GM18873 (cell line): ENCODE results near the gene ZSCAN22.
"Not testable (repeated sequence)": the region's sequence is repeated elsewhere in the genome, so short reads cannot be mapped to it uniquely, and the experiment has no call there.

Experiments
- ATAC-seq: cut with Tn5 transposase; IDR thresholded peaks from one replicate; pipeline ENCODE4 v1.9.1; 2021; ENCODE audit warnings: mild to moderate bottlenecking, moderate library complexity, moderate number of reproducible peaks; ENCODE audit not compliant: unreplicated experiment, low FRiP score

The ZSCAN22 gene

DNA sequence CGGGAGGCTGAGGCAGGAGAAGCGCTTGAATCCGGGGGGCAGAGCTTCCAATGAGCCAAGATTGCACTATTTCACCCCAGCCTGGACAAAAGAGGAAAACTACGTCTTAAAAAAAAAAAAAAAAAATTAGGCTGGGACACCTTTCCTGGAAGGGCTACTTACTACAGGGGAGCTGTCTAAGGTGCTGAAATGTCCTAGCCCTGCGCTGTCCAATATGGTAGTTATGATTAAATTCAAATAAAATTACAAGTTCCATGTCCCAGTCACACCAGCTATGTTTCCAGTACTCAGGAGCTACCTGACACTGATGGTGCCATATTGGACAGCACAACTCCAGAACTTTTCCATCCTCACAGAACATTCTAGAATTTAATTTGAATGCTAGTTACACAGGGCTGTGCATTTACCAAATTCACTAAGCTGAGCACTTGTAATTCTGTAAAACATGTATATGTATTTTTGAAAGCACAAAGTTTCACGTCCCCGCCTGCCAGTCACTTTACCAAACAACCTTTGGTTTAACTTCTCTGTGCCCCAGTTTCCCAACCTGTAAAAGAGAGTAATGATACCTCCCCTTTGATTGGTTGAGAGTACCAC lies 9.2 kb upstream of the ZSCAN22 start:
- ATAC-seq = no peak

DNA sequence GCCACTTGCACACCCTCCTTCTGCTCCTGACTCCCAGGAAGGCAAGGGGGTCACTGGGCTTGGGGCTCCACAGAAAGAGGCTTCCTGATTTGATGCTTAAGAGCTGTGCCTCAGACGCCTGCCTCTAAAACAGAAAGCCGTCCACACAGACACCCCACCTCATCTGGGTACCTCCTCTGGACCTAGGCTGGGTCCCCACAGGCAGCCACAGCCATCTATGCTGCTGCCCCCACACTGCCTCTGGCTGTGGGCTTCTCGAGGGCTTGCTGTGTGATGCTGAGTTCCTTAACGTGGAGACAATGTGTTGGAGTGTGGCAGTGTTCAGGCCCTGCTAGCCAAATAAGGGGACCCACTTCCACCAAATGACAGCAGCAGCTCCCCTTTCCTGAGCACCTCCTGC lies 8.5 kb upstream of the ZSCAN22 start:
- no peak for ATAC-seq

- no peak for ATAC-seq
These were observed 7.6 kb upstream of the ZSCAN22 start for GRCh38 chr19:58319241-58319640.

GRCh38 chr19:58325311-58326022 lies 1.3 kb upstream of the ZSCAN22 start:
- no peak for ATAC-seq

DNA sequence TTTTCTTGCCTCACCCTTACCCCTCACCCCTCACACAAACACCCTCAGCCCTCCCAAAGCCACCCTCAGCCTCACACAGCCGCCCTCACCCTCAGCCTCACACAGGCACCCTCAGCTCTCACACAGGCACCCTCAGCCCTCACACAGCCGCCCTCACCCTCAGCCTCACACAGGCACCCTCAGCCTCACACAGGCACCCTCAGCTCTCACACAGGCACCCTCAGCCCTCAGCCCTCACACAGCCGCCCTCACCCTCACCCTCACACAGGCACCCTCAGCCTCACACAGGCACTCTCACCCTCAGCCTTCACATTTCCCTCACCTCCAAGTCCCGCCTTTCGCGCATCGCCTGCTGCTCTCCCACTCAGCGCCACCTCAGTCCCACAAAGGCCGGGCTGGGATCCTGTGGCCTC lies 287 bp upstream of the ZSCAN22 start:
- ATAC-seq = no peak

DNA sequence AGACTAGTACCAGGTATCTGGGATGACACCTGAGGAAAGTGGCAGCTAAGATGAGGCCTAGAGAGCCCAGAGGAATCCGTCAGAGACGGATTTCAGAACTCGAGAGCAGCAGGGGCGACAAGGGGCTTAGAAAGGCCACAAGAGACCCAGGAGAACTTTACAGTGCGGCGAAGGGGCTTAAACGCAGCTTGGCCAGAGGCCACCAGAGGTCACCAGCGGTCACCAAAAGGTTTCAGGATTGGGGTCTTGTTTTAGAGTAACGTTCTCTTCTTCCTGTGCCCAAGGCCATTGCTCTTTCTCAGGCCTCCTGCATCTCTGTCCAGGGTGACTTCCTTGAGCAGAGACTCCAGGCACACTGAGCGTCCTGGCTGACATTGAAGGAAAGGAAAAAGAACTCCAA lies 2.2 kb downstream of the ZSCAN22 start:
- ATAC-seq = no peak

DNA sequence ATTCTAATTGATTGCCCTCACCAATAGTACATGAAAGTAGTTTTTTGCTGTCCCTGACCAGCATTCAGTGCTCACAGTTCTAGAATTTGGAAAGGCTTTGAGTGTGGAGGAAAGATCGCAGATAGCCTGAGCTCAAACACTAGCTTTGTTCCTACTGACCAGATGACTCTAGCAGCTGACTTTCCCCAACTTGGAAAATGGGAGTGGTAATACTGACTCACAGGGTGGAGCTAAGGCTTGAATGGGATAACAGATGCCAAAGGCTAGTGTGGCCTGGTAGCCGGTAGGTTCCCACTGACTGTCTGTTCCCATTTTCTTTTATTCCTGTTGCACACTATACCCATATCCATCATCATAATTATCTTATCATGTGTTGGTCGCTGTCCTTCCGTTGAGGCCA lies 3.7 kb downstream of the ZSCAN22 start:
- ATAC-seq = no peak

- no peak for ATAC-seq
These were observed 5.9 kb downstream of the ZSCAN22 start for GRCh38 chr19:58332697-58333096.

DNA sequence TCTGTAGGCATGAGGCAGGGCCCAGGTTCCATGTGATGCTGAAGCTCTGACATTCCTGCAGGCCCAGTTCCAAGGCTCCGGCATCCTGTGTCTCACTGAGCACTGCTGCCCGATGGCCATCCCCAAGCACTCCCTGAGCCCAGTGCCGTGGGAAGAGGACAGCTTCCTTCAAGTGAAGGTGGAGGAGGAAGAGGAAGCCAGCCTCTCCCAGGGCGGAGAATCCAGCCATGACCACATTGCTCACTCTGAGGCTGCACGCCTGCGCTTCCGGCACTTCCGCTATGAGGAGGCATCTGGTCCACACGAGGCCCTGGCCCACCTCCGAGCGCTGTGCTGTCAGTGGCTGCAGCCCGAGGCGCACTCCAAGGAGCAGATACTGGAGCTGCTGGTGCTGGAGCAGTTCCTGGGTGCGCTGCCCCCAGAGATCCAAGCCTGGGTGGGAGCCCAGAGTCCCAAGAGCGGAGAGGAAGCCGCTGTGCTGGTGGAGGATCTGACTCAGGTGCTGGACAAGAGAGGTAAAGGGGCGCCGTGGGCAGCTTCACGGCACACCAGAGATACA lies 8.0 kb downstream of the ZSCAN22 start:
- no peak for ATAC-seq

GRCh38 chr19:58335630-58336029 lies 8.8 kb downstream of the ZSCAN22 start:
- no peak for ATAC-seq

GRCh38 chr19:58336216-58336615 lies 9.4 kb downstream of the ZSCAN22 start:
- no peak for ATAC-seq

- ATAC-seq = no peak
These were observed 10.0 kb downstream of the ZSCAN22 start for GRCh38 chr19:58336820-58337219.

- ATAC-seq = no peak
These were observed 11.5 kb downstream of the ZSCAN22 start for GRCh38 chr19:58338336-58338735.

DNA sequence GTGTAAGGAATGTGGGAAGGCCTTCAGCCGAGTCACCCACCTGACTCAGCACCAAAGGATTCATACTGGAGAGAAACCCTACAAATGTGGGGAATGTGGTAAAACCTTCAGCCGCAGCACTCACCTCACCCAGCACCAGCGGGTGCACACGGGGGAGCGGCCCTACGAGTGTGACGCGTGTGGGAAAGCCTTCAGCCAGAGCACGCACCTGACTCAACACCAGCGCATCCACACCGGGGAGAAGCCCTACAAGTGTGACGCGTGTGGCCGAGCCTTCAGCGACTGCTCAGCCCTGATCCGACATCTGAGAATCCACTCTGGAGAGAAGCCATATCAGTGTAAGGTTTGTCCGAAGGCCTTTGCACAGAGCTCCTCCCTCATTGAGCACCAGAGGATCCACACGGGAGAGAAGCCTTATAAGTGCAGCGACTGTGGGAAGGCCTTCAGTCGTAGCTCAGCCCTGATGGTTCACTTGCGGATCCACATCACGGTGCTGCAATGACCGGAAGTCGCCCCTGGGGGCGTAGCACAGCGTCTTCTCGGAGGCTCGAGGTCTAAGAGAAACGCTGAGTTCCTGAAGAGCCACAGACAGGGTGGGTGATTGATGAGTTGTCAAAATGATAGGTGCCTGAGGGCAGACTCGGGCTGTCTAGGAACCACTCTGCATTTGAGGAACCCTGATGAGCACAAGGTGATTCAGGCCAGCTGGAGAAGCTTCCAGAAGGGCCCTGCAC lies 12.2 kb downstream of the ZSCAN22 start:
- ATAC-seq = no peak

DNA sequence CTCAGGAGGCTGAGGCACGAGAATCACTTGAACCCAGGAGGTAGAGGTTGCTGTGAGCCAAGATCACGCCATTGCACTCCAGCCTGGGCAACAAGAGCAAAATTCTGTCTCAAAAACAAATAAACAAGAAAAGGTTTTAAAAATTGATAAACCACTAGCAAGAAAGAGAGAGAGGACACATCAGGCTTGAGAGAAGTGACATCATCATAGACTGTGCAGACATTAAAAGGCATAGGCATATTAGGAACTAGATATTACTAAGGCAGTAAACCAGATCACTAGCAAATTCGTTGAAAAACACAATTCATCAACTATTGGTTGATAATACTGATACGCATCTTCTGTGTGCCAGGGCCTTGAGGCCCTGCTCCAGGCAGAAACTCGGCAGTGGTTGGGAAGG lies 18.8 kb downstream of the ZSCAN22 start:
- ATAC-seq = no peak

DNA sequence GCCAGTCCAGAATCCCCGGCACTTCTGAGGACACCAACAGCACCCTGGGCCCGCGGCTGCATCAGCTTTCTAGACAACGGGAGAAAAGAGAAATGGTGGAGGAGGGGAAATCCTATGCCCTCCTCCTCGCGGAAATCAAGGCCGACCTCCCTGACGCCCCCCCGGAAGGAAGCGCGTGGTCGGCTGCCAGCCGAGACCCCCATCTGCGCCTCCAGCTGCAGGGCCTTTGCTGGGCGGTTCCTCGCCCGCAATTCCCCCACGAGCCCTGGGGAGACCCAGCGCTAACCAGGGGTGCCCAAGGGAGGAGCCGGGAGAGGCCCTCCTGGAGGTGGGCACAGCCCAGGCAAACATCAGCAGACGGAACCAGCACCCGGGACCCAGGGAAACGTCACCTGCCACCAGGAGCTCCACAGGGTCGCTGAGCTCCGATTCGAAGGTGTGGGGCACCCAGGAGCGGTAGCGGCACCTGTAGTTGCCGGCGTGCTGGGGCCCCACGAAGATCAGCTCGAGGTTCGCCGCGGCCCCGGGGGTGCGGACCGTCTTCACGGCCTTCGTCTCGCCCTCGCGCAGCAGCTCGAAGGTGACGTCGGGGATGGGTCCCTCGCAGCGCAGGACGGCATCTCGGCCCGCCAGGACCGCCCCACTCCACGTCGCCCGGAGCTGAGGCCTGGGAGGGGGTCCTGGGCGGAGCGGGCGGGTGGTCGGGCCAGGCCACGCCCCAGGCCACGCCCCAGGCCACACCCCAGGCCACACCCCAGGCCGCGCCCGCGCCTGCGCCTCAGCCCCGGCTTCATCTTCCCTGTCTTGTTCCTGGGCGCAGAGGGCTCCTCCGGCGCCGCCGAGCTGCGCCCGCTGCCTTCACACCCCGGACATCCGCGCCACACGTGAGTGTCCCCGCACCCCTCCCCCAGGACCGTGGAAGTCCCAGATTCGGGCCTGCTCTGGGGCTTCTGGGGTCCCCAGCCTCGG lies 20.5 kb downstream of the ZSCAN22 start:
- ATAC-seq = peak; percentile 70

- not testable (repeated sequence) for ATAC-seq
These were observed 21.3 kb downstream of the ZSCAN22 start for GRCh38 chr19:58348080-58348479.

- ATAC-seq = no peak
These were observed 22.8 kb downstream of the ZSCAN22 start for GRCh38 chr19:58349590-58349989.

GRCh38 chr19:58350001-58350861 lies 23.4 kb downstream of the ZSCAN22 start:
- no peak for ATAC-seq
